Left renal cortex interstitium (tissue), 4 donors: Measurements from ENCODE around the gene CANT1. TPM values are rescaled to one million over a fixed set of nuclear protein-coding genes. Genes with fewer than 3 reads are reported as not detected.

Experiments used
- DNase-seq, 4 donors: peaks; one replicate each; pipeline ENCODE4 v3.0.0-alpha.2; 2013; ENCODE audit warnings: low read depth in 4 of 4, low spot score in 2 of 4, missing footprints in 1 of 4
- polyA plus RNA-seq, 4 donors: library from polyadenylated mRNA; unstranded; fragments of 120-200 nt; gene quantifications; one replicate each; pipeline ENCODE4 v1.2.1, GENCODE V29; 2013; ENCODE audit not compliant: insufficient read length in 4 of 4

The CANT1 gene
- polyA plus RNA-seq, 4 donors = 41.4 to 55.1 (median 47.4) TPM

DNA sequence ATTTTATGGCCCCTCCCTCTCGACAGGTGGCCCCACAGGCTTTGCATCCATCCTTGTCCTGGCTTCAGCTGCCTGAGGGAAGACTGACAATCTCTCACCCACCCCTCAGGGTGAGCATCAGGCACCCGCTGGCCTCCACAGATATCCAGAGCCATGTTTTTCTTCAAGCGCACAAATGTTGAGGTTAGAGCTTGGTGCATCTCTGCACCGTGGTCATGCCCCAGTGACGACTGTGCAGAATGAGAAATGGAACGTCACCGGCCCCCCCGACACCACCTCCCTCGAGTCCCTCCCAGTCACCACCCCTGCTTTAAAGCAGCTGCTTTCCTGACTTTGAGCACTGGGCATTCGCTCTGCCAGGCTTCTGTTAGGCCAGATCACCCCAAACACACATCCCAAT, 64.6 kb downstream of the CANT1 start:
- DNase-seq = no peak

DNA sequence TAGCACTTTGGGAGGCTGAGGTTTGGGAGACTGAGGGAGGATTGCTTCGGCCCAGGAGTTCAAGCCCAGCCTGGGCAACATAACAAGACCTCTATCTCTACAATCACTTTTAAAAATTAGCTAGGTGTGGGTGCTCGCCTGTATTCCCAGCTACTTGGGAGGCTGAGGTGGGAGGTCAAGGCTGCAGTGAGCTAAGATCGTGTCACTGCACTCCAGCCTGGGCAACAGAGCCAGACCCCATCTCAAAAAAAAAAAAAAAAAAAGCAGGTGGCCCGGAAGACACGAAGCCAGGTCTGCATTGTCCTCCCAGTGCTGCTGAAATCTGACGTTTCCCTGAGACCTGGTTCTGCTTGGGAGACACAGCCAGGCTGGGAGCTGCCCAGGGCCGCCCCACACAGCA, 65.5 kb downstream of the CANT1 start:
- no peak for DNase-seq

Other genes with a start within 250 kb of the CANT1 start
- gene CYTH1, start 227.5 kb downstream of the CANT1 start, polyA plus RNA-seq = 10 to 100 TPM; 19.8 to 30.6 (median 25.9) TPM
- gene USP36, start 168.9 kb downstream of the CANT1 start, polyA plus RNA-seq = 10 to 100 TPM; 26.7 to 55.4 (median 45.6) TPM
- gene CEP295NL, start 106.6 kb downstream of the CANT1 start, polyA plus RNA-seq = 1 to 10 TPM in 1 of 4 donors, under 1 TPM in 2, not detected in 1; 0.08 to 1.1 (median 0.54) TPM
- 100 to 1,000 TPM; 139 to 182 (median 162) TPM for gene TIMP2, start 84.4 kb downstream of the CANT1 start, polyA plus RNA-seq
- gene LGALS3BP, start 29.8 kb downstream of the CANT1 start, polyA plus RNA-seq = 100 to 1,000 TPM; 116 to 170 (median 125) TPM
- gene C1QTNF1, start 14.4 kb upstream of the CANT1 start, polyA plus RNA-seq = 1 to 10 TPM; 2.2 to 3.1 (median 2.6) TPM
- gene ENGASE, start 65.1 kb upstream of the CANT1 start, polyA plus RNA-seq = 10 to 100 TPM; 11.4 to 35.0 (median 21.7) TPM